GM12878 (cell line): ENCODE results near the gene SLC37A1. TPM values are rescaled to one million over a fixed set of nuclear protein-coding genes. Genes with fewer than 3 reads are reported as not detected.

Experiments used
- TCF3 ChIP-seq: IDR thresholded peaks from 2 replicates; pipeline ENCODE4 v1.6.1; 2012; ENCODE audit warnings: low read depth, mild to moderate bottlenecking, low read length, borderline replicate concordance; ENCODE audit not compliant: insufficient read depth
- ZBTB40 ChIP-seq: fragments of 450-650 bp; IDR thresholded peaks from 2 replicates; pipeline ENCODE4 v1.6.1; 2016; ENCODE audit warnings: mild to moderate bottlenecking, moderate library complexity, borderline replicate concordance
- polyA plus RNA-seq, 11 experiments: library from polyadenylated mRNA; depleted of rRNA in 4 of 11; unstranded in 6 of 11; stranded (reverse) in 5 of 11; fragments of >200 nt; fragmentation: Nextera tagmentation in 4 of 11; fragmentation: Illumina TruSeq in 1 of 11; extraction: Ambion mirVana in 4 of 11; extraction: Trizol in 1 of 11; gene quantifications; 1 replicate in 1 of 11; 2 replicates in 10 of 11; pipeline versions ENCODE4 v1.2.1 to v1.2.3, GENCODE V29; 2011 to 2016; ENCODE audit warnings: inconsistent platforms in 2 of 11, missing spikeins in 2 of 11, low read depth in 1 of 11
- total RNA-seq, 4 experiments: library from RNA; depleted of rRNA in 3 of 4; stranded (reverse); fragments of >200 nt in 3 of 4; fragmentation: Illumina TruSeq in 1 of 4; extraction: Trizol in 1 of 4; gene quantifications; 2 replicates each; pipeline versions ENCODE4 v1.2.1 to v1.2.3, GENCODE V29; 2013 to 2021
- TF ChIP-seq, protein P1 (sequence below): fragments of 450-650 bp; IDR thresholded peaks from 2 replicates; pipeline ENCODE4 v1.6.1; 2017; ENCODE audit warnings: antibody characterized with exemption, mild to moderate bottlenecking, moderate library complexity

The SLC37A1 gene
- total and polyA plus RNA-seq, 10 of the 15 experiments (the other 5 are each of a cell fraction or from before 2014, with no cell fraction given) = 1.1 to 35.5 (median 24.4) TPM

DNA sequence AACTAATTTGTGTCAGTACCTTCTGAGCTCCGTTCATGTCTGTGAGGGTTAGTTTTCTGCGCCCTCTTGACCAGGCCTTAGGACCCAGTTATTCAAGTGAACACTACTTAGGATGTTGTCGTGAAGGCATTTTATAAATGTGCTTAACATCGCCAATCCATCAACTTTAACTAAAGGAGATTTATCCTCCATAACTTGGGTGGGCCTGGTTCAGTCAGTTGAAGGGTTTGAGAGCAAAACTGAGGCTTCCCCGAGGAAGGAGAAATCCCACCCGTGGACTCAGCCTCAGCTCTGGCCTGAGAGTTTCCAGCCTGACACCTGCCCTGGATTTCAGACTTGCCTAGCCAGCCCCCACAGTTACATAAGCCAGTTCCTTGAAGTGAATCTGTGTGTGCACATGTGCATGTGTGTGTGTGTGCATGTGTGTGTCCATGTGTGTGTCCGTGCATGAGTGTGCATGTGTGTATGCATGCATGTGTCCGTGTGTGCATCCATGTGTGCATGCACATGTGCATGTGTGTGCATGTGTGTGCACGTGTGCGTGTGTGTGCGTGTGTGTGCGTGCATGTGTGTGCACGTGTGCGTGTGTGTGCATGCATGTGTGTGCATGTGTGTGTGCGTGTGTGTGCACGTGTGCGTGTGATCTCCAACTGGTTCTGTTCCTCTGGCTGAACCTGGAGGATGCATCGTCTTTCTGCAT lies 77.7 kb downstream of the SLC37A1 start (continued):
- TF ChIP-seq, protein P1, sequence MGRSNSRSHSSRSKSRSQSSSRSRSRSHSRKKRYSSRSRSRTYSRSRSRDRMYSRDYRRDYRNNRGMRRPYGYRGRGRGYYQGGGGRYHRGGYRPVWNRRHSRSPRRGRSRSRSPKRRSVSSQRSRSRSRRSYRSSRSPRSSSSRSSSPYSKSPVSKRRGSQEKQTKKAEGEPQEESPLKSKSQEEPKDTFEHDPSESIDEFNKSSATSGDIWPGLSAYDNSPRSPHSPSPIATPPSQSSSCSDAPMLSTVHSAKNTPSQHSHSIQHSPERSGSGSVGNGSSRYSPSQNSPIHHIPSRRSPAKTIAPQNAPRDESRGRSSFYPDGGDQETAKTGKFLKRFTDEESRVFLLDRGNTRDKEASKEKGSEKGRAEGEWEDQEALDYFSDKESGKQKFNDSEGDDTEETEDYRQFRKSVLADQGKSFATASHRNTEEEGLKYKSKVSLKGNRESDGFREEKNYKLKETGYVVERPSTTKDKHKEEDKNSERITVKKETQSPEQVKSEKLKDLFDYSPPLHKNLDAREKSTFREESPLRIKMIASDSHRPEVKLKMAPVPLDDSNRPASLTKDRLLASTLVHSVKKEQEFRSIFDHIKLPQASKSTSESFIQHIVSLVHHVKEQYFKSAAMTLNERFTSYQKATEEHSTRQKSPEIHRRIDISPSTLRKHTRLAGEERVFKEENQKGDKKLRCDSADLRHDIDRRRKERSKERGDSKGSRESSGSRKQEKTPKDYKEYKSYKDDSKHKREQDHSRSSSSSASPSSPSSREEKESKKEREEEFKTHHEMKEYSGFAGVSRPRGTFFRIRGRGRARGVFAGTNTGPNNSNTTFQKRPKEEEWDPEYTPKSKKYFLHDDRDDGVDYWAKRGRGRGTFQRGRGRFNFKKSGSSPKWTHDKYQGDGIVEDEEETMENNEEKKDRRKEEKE = no peak
- TF ChIP-seq TCF3 (peak; percentile 71), ZBTB40 (no peak)
